ENCODE data around the gene AGER. TPM values are rescaled to one million over a fixed set of nuclear protein-coding genes. Genes with fewer than 3 reads are reported as not detected.

AGER gene
- polyA plus RNA-seq, 2 of the 4 experiments (the other 2 are of a cell fraction) = 1.6 to 2.4 TPM

- no peak for TF ChIP-seq NR3C1 (IDR thresholded peaks at IDR 0.05)
- TF ChIP-seq CBX8 (IDR thresholded peaks at IDR 0.05) = no peak
- no peak for TF ChIP-seq KDM1A (IDR thresholded peaks at IDR 0.05; ENCODE audit: low read depth)
- TF ChIP-seq ZC3H11A (IDR thresholded peaks at IDR 0.05) = no peak
- TF ChIP-seq NPAS2 (CRISPR knock-in tag; IDR thresholded peaks at IDR 0.05; ENCODE audit: borderline replicate concordance) = no peak
- TF ChIP-seq POLR2AphosphoS2 (conservative IDR thresholded peaks at IDR 0.05; ENCODE audit: low read length) = no peak
- no peak for TF ChIP-seq RFX5 (IDR thresholded peaks at IDR 0.05)
- no peak for TF ChIP-seq CEBPB (IDR thresholded peaks at IDR 0.05)
- no peak for TF ChIP-seq RNF2 (IDR thresholded peaks at IDR 0.05; ENCODE audit: borderline replicate concordance, low read depth)
- TF ChIP-seq HOXB13 (CRISPR knock-in tag; IDR thresholded peaks at IDR 0.05; ENCODE audit: low read depth) = no peak
- TF ChIP-seq JUN (IDR thresholded peaks at IDR 0.05) = no peak
- no peak for TF ChIP-seq USF2 (IDR thresholded peaks at IDR 0.05)
- ChIA-PET POLR2A (interaction anchor here (1.3 kb wide), 1 partner anchor 14 kb away, joined by 5 read pairs; no protein-coding TSS in a partner anchor), CTCF (interaction anchor here (0.8 to 1.4 kb wide), 4 partner anchors 14 to 72 kb away, joined by 3 to 6 read pairs (median 3); no protein-coding TSS in a partner anchor)
- H3K9me3 ChIP-seq = no peaks in the 10 kb centered on the region
- no peak for DNase-seq (ENCODE audit: low read depth in 1 of 2, low spot score in 1 of 2)
- peaks cover 32% of the 10 kb centered on the region for H3K4me1 ChIP-seq
- peak overlapping the region; percentile 94 for H3K4me3 ChIP-seq
- 78% methylated on average over 6 of the region's 8 CpGs for WGBS (ENCODE audit: missing lambda C conversion rate)
- no peak for ATAC-seq
- peak overlapping the region; percentile 99 for H3K4me2 ChIP-seq
- no peak for FAIRE-seq
- peak overlapping the region; percentile 99 to 100 for H3K27ac ChIP-seq
Observed at GRCh38 chr6:32190911-32191677, 7.0 kb upstream of the AGER start.

DNA sequence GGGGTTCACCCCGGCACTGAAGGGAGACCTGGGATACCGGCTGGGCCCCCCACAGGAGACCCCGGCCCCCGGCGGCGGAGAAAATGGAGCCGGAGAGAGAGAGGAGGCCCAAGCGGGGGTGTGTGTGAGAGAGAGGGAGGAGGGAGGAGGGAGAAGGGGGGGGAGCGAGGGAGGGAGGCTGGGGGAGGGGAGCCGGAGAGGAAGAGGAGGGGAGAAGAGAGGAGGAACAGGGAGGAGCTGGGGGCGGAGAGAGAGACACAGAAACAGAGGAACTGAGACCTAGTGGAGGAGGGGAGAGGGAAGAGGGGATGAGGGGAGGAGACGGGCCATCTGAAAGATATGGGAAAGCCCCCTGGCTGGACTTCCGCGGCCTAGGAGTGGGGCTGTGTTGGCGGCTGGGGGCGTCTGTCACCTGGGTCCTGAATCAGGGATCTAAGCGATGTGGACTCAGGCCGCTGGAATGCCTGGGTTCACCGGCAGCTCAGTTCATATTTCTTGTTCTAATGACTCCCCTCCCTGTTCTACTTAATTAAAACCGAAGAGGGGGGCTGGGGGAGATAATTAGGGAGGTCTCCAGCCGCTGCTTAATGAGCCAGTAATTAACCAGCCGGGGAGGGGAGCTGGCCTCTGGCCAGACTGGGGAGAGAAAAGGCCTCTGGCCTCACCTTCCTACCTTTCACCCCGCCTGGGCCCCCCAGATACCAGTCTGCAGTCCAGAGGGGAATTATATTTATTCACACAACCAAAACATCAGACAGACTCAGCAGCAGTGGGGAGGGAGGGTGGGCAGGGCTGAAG, 6.2 kb upstream of the AGER start, which contains the start of gene PBX2:
Gene PBX2, minus strand, starts transcription at position 149 of the 798 bp plus-strand sequence. CDS start 287 bp downstream, outside the sequence.
- peaks cover 36% of the 10 kb centered on the region for H3K4me1 ChIP-seq
- WGBS (ENCODE audit: missing lambda C conversion rate) = 2% methylated on average over 11 of the region's 23 CpGs
- TF ChIP-seq JUN (IDR thresholded peaks at IDR 0.05) (peak in 1 of 2 experiments; percentile 48; a peak in 2 of 5 replicates), POLR2A (IDR thresholded peaks at IDR 0.05; ENCODE audit: low read length) (peak; percentile 26; the same call in 1 of the 2 replicates), EP300 (IDR thresholded peaks at IDR 0.05) (no peak)
- no peaks in the 10 kb centered on the region for H3K9me3 ChIP-seq
- FAIRE-seq (no peak), ATAC-seq (peak; percentile 43 to 62; a peak in 5 of 6 replicates), DNase-seq (ENCODE audit: low read depth in 1 of 2, low spot score in 1 of 2) (peak; percentile 53 to 81)
- peak within 1 kb of the TSS; percentile 94 for H3K4me3 ChIP-seq
- peak within 1 kb of the TSS; percentile 99 to 100 for H3K27ac ChIP-seq
- peak within 1 kb of the TSS; percentile 99 for H3K4me2 ChIP-seq
- ChIA-PET CTCF (interaction anchor here (0.8 to 1.4 kb wide), 4 partner anchors 13 to 71 kb away, joined by 3 to 6 read pairs (median 3); no protein-coding TSS in a partner anchor), POLR2A (interaction anchor here (1.0 to 1.3 kb wide), 2 partner anchors 13 to 62 kb away, joined by 4 to 5 read pairs; partner anchors contain the start of gene ATF6B)

DNA sequence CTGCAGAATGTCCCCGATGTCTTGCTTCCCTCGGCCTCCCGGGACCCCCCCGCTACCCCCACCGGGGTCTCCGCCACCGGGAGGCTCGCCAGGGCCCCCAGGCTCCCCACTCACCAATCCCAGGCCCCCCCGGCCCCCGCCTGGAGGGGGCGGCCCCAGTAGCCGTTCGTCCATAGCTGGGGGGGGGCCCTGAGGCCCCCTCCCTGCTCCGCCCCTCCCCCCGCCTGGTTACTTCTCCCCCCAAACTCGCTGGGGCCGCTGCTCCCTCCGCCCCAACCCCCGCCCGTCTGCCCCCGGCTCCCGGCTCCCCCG, 5.6 kb upstream of the AGER start:
- FAIRE-seq (no peak), ATAC-seq (no peak), DNase-seq (ENCODE audit: low read depth in 1 of 2, low spot score in 1 of 2) (no peak)
- ChIA-PET POLR2A (interaction anchor here (1.0 kb wide), 1 partner anchor 62 kb away, joined by 4 read pairs; the partner anchor contains the start of gene ATF6B), CTCF (interaction anchor here (1.4 kb wide), 1 partner anchor 60 kb away, joined by 3 read pairs; no protein-coding TSS in a partner anchor)
- Histone ChIP-seq H3K4me2 (peak overlapping the region; percentile 99), H3K9me3 (no peaks in the 10 kb centered on the region), H3K4me3 (peak overlapping the region; percentile 94), H3K27ac (peak overlapping the region; percentile 99 to 100), H3K4me1 (peaks cover 36% of the 10 kb centered on the region)
- TF ChIP-seq EHMT2 (IDR thresholded peaks at IDR 0.05; ENCODE audit: low read depth) (no peak), MAZ (IDR thresholded peaks at IDR 0.05; ENCODE audit: borderline replicate concordance, low read depth, low read length) (no peak)
- WGBS (ENCODE audit: missing lambda C conversion rate) = no CpG with 5 or more reads among the region's 23 CpGs

Data from A549 (cell line).